ENCODE results near the gene ACOT8.

DNA sequence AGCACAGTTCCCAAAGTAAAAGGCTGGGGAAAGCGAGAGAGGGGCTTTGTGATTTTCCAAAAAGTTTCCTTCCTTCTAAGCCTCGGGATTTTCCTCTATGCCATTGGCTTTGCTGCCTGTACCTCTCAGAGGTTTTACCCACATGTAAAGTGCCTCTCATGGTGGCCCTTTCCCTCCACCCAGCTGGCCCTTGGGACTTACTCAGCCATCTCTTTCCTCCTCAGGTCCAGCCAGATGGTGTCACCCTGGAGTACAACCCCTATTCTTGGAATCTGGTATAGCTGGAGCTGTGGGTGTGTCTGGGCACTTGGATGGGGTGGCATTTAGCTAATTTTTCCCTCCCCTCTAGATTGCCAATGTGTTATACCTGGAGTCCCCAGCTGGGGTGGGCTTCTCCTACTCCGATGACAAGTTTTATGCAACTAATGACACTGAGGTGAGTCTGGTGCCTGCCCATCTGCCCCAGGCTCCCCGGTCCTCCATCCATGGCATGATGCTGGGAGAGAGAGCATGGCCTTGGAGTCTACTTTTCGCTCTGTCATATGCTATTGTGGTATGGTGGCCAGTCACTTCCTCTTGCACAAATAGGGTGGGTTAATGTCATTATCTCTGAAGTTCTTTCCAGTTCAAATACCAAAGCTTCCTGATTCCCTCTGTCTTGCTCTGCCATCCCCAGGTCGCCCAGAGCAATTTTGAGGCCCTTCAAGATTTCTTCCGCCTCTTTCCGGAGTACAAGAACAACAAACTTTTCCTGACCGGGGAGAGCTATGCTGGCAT, 35.0 kb upstream of the ACOT8 start:
- TF ChIP-seq, protein P1, sequence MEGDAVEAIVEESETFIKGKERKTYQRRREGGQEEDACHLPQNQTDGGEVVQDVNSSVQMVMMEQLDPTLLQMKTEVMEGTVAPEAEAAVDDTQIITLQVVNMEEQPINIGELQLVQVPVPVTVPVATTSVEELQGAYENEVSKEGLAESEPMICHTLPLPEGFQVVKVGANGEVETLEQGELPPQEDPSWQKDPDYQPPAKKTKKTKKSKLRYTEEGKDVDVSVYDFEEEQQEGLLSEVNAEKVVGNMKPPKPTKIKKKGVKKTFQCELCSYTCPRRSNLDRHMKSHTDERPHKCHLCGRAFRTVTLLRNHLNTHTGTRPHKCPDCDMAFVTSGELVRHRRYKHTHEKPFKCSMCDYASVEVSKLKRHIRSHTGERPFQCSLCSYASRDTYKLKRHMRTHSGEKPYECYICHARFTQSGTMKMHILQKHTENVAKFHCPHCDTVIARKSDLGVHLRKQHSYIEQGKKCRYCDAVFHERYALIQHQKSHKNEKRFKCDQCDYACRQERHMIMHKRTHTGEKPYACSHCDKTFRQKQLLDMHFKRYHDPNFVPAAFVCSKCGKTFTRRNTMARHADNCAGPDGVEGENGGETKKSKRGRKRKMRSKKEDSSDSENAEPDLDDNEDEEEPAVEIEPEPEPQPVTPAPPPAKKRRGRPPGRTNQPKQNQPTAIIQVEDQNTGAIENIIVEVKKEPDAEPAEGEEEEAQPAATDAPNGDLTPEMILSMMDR (IDR thresholded peaks at IDR 0.05; ENCODE audit: insufficient read depth, low read length) = no peak
- peak; percentile 72 for TF ChIP-seq SPI1 (IDR thresholded peaks at IDR 0.05; ENCODE audit: borderline replicate concordance, low read depth)
- no peak for TF ChIP-seq POLR2AphosphoS5 (IDR thresholded peaks at IDR 0.05; ENCODE audit: low read depth)
- TF ChIP-seq, protein P2, sequence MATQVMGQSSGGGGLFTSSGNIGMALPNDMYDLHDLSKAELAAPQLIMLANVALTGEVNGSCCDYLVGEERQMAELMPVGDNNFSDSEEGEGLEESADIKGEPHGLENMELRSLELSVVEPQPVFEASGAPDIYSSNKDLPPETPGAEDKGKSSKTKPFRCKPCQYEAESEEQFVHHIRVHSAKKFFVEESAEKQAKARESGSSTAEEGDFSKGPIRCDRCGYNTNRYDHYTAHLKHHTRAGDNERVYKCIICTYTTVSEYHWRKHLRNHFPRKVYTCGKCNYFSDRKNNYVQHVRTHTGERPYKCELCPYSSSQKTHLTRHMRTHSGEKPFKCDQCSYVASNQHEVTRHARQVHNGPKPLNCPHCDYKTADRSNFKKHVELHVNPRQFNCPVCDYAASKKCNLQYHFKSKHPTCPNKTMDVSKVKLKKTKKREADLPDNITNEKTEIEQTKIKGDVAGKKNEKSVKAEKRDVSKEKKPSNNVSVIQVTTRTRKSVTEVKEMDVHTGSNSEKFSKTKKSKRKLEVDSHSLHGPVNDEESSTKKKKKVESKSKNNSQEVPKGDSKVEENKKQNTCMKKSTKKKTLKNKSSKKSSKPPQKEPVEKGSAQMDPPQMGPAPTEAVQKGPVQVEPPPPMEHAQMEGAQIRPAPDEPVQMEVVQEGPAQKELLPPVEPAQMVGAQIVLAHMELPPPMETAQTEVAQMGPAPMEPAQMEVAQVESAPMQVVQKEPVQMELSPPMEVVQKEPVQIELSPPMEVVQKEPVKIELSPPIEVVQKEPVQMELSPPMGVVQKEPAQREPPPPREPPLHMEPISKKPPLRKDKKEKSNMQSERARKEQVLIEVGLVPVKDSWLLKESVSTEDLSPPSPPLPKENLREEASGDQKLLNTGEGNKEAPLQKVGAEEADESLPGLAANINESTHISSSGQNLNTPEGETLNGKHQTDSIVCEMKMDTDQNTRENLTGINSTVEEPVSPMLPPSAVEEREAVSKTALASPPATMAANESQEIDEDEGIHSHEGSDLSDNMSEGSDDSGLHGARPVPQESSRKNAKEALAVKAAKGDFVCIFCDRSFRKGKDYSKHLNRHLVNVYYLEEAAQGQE (IDR thresholded peaks at IDR 0.05; ENCODE audit: insufficient replicate concordance, low read depth) = no peak
- no peak for TF ChIP-seq GABPA (IDR thresholded peaks at IDR 0.05; ENCODE audit: low read depth)

Data from HL-60 (cell line).